ENCODE data around the gene PSMG3.

The PSMG3 gene

DNA sequence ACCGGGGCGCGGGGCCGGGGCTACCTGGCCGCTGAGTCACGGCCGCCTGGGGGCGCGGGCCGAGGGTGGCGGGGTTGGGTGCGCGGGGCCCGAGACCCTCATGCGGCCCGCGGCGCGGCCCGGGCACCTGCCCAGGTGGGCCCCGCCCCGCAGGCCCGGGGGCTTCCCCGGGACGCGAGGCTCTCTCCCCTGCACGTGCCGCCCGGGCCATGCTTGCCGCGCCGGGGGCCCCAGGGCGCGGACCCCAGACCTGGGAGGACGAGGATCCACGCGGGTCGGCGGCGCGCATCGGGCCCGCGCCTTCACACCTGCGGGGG is 38.9 kb downstream of the PSMG3 start:
- TF ChIP-seq ZFX (IDR thresholded peaks at IDR 0.05): peak; percentile 55; the same call in 1 of the 2 replicates
- no peak for TF ChIP-seq CTCF (conservative IDR thresholded peaks at IDR 0.05)
- H3K27ac ChIP-seq: peak overlapping the region; percentile 89

GRCh38 chr7:1529383-1530116 is 40.3 kb downstream of the PSMG3 start:
- TF ChIP-seq ZFX (IDR thresholded peaks at IDR 0.05) (no peak), CTCF (conservative IDR thresholded peaks at IDR 0.05) (no peak)
- no peak overlapping the region; the same call in 1 of the 2 replicates for H3K27ac ChIP-seq

- no peak overlapping the region for H3K27ac ChIP-seq
- TF ChIP-seq ZFX (IDR thresholded peaks at IDR 0.05): no peak
- no peak for TF ChIP-seq CTCF (conservative IDR thresholded peaks at IDR 0.05)
These were observed 43.5 kb downstream of the PSMG3 start for GRCh38 chr7:1526271-1526754.

GRCh38 chr7:1525409-1525808 is 44.4 kb downstream of the PSMG3 start:
- H3K27ac ChIP-seq: no peak overlapping the region
- no peak for TF ChIP-seq CTCF (conservative IDR thresholded peaks at IDR 0.05)
- no peak for TF ChIP-seq ZFX (IDR thresholded peaks at IDR 0.05)

GRCh38 chr7:1523844-1524243 is 46.0 kb downstream of the PSMG3 start:
- H3K27ac ChIP-seq: no peak overlapping the region
- TF ChIP-seq CTCF (conservative IDR thresholded peaks at IDR 0.05) (no peak), ZFX (IDR thresholded peaks at IDR 0.05) (no peak)

DNA sequence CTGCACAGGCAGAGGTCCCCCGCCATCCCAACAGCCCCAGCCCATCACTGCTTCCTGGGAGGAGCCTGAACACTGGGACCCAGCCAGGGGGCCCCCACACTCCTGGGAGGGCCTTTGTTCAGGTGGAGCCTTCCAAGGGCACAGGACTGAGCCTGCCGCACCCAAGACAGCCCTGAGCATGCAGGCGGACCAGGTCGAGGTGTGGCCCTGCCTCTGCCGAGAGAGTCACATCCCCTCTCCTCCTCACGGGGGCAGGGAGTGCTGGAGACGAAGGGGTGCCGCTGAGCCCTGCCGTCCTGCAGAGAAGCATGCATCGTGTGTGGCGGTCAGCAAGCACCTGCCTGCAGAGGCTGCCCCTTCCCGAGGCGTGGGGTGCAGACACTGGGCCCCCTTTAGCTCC is 46.6 kb downstream of the PSMG3 start:
- H3K27ac ChIP-seq: no peak overlapping the region
- TF ChIP-seq CTCF (conservative IDR thresholded peaks at IDR 0.05) (no peak), ZFX (IDR thresholded peaks at IDR 0.05) (no peak)

DNA sequence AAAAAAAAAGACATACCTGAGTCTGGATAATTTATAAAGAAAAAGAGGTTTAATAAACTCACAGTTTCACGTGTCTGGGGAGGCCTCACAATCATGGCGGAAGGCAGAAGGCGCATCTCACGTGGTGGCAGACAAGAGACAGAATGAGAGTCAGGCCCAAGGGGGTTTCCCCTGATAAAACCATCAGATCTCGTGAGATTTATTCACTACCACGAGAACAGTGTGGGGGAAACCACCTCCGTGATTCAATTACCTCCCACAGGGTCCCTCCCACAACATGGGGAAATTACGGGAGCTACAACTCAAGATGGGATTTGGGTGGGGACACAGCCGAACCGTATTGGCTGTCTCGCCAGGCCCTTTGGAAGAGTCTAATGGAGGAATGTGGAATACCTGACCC is 48.4 kb downstream of the PSMG3 start:
- TF ChIP-seq ZFX (IDR thresholded peaks at IDR 0.05) (no peak), CTCF (conservative IDR thresholded peaks at IDR 0.05) (no peak)
- no peak overlapping the region for H3K27ac ChIP-seq
